ENCODE results near the gene PCGF2.
"Not testable (repeated sequence)": the region's sequence is repeated elsewhere in the genome, so short reads cannot be mapped to it uniquely, and the experiment has no call there.

The PCGF2 gene

DNA sequence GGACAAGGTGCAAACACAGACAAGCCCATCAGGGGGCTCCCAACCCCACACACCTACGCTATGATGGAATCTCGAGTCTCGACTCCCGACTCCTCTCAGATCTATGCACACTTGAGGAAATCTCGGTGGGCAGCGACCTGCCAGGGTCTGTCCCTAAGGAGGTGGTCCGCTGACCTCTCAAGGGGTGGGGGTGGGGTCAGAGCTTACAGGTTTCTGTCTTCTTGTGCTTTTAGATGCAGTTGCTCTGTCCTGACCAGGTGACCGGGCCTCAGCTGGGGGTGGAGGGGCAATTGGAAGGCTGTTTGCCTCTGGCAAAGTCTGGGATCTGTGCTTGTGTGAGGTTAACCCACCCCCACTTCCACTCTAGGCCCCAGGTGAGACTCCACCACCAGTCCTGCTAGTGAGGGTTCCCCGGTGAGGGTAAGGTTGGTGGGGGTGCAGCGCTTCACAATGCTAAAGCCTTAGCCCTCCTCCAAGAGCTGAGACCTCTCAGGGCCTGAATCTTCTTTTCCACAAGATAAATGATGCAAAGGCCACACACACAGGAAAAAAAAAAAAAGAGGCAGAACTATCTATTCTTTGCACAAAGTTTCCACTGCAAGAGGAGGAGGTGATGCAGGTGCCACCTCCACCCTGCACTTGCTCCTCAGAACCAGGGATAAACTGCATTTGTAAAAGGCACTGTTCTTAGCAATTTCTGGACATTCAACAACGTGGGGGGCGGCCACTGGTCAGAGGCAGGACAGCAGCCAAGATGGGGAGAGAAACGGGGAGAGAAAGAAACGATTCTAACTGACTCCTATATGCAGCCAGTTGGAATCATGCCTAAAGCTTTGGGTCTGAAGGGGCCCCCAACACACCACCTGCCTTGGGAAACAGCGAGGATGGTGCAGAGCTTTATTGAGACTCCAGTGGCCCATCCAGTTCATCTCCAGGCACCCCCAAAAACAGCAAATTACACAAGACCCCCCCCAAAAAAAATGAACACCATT is 13.9 kb downstream of the PCGF2 start:
- no peak for DNase-seq

DNA sequence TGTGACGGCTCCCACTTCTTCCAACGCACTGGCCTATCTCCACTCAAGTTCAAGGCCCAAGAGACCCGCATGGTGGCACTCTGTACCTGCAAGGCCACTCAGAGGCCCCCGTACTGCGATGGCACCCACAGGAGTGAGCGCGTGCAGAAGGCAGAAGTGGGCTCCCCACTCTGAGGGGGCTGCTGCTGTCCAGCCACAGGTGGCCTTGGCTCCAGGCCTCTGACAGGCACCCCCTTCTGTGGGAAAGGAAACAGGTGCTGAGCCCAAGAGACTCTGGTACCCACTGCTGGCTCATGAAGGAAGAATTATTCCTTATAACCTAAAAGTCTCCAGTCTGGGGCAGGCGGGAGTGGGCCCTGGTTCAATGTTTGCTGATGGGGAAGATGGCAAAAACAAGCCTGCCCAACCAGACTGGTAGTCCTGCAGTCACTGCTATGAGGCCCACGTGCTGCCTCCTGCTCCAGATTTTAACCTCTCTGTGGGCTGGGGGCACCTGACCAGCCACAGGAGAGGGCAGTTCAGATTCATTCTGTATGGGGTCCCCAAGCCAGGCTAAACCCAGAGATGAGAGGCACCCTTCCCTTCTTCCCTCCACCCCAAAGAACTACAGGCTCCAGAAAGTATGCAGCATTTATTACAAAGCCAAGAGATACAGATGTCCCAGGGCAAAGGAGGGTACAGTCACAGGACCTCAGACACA is 14.7 kb downstream of the PCGF2 start:
- no peak for DNase-seq

DNA sequence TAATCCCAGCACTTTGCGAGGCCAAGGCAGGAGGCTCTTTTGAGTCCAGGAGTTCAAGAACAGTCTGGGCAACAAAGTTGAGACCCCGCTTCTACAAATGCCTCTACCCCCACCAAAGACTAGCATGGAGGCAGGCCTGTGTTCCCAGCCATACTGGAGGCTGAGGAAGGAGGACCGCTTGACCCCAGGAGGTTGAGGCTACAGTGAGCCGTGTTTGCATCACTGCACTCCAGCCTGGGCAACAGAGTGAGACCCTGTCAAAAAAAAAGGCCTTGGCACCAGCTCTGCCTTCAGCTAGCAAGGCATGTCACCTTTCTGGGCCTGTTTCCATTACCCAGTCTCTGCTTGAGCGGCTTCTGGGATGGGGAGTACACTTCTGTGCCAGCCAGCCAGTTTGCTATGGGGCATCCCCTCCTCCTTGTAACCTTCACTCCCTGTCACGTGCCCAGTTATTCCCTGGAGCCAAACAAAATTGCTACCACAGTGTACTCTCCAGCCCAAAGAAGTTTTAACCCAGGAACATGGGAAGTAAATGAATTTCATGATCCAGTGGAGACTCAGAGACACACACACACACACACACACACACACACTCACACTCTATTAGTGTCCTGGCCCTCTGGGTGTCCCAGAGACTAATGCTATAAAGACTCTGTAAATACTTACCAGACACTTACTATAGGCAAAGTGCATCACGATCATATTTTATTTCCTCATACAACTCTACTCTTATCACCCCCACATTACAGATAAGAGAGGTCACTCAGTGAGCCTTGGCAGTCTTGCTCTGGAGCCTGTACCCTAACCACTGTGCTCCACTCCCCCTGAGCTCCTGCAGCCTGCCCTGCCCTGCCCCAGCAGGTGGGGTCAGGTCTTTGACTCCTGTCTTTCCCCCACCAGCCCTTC is 15.5 kb downstream of the PCGF2 start:
- no peak for DNase-seq

DNA sequence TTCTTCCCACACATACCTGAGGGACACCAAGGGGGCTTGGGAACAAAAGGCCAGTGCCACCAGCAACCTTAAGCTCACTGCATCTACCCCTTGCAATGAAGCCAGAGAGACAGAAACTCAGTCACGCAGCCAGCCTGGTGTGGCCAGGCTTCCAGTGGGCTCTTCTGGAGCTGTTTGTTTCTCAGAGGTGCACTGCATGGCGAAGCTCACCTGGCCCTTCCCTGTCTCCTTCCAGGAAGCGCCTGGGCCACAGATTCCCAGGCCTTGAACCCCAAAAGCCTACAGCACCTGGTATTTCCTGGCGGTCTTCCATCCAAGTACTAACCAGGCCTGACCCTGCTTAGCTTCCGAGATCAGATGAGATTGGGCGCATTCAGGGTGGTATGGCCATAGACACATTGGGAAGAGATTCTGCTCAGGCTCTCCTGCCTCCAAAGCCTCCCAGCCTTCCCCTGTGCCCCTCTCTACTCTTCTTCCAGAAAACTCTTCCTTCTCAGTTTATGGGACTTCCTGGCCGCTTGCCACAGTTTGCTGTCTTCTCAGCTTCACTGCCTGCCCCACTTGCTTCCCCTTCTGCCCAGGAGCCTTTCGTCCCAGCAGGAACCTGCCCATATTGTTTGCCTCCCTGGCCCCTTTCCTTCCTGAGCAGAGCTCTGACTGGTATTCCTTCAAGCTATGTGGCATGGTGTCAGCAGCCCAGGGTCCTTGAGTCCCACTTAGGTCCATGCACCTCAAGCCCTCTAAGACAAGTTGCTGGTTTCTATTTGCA is 16.4 kb downstream of the PCGF2 start:
- no peak for DNase-seq

DNA sequence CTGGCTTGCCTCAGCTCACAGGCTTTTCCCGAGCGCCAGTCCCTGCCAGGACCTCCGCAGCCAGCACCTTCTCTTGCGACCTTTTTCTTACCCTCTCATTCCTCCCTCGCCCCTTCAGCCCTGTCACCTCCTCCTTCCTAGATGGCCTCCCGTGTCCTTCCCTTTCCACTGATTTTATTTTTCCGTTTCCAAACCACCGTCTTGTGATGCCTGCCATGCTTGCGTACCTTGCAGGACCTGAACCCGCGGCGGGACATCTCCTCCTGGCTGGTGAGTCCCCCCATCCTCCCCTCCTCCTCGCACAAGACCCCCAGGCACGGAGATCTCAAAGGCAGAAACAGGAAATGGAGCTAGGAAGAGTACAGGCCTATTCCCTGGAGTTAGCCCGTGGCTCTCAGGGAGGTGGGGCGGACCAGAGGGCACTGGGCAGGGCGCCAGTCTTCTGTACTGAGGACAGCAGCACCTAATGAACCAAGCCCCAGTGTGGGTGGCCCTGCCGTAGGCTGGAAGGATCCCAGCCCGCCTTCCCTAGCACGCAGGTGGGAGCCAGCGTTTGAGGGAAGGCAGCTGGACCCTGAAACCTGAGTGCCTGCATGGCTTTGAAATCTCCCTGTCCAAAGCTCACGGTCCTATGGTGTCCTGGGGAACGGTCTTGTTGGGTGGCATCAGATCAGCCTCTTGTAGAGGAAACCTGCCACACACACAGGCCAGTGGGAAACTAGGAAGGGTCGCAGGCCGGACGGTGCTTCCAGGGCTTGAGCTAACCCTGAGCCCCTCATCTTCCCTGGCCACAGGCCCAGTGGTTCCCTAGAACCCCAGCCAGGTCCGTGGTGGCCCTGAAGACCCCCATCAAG is 17.4 kb downstream of the PCGF2 start:
- no peak for DNase-seq

DNA sequence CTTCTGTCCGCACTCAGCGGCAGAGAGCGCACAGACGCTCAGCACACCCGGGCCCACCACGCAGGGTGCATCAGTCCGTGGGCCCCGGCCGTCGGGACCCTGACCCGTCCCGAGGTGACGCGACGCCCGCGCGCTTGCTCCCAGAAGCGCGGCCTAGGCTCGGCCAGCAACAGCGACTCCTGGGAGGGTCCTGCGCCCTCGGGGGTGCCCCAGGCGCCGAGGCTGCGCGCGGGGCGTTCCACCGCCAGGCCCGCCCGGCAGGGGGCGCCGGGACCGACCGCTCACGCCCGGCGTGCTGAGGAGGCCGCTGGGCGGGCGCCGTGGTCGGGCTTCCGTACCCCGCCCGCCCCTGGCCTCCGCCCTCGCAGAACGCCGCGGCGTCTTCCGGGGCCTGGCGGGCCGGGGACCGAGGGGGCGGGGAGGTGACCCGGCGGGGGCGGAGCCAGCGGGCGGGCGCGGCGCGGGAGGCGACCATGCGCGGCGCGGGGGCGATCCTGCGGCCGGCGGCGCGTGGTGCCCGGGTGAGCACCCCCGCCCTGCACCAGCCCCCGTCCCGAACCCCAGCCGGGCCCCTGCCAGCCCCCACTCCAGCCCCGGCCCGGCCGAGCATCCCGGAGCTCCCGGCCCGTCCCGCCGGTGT is 18.1 kb downstream of the PCGF2 start, which contains the start of gene CISD3:
CISD3 (plus strand) TSS at position 456 of the 640 bp plus-strand sequence; CDS start at position 474, 18 bp downstream.
- peak; percentile 66 for DNase-seq

DNA sequence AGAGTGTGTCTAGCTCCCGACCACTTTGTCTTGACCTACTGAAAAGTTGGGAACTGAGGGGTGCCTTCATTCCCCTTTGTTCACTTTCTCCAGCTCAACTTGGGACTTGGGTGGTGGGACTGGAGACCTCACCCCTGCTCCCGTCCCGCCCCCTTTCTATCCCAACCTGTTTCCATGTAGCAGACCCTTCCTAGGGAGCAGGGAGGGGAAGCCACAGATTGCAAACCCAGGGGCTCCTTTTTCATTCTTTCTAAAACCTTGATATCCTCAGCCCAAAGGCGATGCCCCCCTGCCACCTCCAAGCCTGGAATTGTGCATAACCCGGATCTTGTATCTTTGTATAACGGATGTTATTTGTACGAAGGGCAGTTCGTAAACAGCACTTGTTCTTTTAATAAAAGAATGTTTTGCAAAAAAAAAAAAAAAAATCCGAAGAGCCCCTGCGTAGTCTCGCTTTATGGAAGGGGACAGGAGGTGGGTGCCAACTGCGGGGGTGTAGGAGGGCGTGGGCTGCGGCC is 18.7 kb downstream of the PCGF2 start:
- DNase-seq: no peak

DNA sequence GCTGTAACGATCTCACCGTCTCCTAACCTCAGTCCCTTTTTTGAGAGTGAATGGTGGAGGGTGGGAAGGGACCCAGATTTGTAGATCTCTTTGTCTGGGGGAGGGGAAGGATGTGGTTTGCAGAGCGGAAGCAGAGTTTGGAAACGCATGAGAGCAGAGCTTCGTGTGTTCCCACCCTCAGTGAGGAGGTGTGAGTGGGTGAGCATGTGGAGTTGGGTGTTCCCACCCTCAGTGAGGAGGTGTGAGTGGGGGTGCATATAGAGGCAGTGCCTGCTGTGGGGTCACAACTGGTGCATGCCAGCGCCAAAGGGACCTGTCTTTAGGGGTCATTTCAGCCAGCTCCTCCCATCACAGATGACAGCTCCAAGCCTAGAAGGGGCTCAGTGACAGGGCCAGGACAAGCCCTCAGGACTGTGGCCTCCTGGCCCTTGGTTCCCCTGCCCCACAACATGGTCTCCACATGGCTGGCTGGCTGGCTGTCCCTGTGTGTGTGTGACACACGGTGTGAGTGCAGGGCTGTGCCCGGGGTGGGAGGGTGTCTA is 19.8 kb downstream of the PCGF2 start:
- DNase-seq: no peak

DNA sequence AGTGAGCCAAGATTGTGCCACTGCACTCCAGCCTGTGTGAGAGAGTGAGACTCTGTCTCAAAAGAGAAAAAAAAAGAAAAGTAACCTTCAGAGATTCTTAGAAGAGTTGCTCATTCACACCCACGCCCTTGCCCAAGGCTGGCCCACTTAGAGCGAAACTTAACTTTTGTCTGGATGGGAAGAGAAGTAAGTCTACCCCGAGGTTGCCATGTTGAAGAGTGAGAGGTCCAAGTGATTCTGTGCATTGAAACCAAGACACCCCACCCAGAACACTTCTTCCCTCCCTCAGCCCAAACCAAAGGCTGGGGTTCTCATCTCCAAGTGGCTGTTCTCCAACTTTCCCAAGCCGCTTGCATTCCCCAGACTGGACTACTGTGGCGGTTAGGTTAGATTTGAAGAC is 20.4 kb downstream of the PCGF2 start:
- DNase-seq: no peak

DNA sequence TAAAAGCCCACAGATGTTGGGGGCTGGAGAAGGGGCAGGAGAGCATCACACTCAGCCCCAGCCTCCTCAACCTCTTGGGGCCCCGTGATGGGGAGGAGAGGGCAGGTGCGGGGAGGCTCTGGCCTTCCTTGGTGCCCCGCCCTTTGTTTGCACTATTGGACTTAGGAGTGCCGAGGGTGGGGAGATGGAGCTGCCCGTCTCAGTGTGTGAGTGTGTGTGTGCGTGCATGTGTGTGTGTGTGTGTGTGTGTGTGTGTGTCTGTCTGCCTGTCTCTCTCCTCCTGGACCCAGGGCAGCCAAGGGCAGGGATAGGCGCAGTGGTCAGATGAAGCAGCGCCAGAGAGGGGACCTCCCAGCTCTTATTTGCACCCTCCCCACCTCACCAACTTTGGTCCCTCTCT is 22.0 kb downstream of the PCGF2 start:
- DNase-seq: not testable (repeated sequence)

DNA sequence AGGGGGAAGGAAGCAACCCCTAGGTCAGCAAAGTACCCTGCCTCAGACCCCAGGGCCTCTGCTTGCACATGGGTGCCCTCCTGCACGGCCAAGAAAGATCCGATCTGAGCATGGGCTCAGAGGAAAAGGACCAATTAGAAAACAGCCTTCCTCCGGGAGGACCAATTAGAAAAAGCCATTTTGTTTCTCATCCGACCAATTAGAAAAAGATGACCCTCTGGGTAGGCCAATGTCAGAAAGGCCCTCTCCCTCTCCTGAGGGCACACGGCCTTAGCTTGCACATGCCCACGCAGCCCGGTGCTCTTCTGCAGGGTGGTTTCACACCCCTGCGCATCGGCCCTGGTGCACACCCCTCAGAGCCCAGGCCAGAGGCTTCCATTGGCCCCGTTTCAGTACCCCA is 23.1 kb downstream of the PCGF2 start:
- no peak for DNase-seq

DNA sequence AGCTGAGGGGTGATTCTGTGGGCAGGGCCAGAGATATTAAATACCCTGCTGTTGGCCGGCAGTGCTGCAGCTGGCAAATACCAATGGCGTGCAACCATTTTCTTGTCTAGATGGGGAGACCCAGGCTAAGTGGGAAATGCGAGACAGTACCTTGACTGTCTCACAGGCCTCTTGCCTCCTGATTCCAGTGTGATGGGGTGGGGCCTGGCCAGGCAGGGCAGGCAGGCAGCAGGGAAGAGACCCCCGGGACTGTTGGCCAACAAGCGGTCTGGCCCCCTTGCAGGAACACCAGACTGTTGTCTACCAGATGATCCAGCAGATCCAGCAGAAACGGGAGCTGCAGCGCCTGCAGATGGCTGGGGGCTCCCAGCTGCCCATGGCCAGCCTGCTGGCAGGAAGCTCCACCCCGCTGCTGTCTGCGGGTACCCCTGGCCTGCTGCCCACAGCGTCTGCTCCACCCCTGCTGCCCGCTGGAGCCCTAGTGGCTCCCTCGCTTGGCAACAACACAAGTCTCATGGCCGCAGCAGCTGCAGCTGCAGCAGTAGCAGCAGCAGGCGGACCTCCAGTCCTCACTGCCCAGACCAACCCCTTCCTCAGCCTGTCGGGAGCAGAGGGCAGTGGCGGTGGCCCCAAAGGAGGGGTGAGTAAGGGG is 23.7 kb downstream of the PCGF2 start:
- DNase-seq: no peak

DNA sequence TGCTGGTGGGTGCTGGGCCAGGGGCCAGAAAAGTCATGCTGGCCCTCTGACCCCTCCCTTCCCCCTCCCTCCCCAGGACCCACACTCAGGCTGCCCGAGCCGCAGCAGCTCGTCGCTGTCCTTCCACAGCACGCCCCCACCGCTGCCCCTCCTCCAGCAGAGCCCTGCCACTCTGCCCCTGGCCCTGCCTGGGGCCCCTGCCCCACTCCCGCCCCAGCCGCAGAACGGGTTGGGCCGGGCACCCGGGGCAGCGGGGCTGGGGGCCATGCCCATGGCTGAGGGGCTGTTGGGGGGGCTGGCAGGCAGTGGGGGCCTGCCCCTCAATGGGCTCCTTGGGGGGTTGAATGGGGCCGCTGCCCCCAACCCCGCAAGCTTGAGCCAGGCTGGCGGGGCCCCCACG is 26.3 kb downstream of the PCGF2 start:
- no peak for DNase-seq

DNA sequence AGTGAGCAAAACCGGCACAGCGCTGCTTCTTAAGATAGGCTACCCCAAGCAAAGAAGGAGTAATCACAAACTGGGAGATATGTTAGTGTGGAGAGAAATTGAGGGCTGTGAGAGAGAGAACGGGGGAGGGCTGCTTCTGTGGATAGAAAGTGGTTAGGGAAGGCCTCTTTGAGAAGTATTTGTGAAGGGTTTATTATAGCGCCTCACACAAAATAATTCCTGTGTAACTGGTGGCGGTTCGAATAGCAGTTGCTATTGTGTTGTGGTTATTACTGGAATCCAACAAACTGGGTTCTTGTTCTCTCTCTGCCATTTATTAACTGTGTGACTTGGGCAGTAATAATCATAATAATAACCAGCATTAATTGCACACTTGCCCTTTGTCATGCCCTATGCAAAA is 27.2 kb downstream of the PCGF2 start:
- no peak for DNase-seq

DNA sequence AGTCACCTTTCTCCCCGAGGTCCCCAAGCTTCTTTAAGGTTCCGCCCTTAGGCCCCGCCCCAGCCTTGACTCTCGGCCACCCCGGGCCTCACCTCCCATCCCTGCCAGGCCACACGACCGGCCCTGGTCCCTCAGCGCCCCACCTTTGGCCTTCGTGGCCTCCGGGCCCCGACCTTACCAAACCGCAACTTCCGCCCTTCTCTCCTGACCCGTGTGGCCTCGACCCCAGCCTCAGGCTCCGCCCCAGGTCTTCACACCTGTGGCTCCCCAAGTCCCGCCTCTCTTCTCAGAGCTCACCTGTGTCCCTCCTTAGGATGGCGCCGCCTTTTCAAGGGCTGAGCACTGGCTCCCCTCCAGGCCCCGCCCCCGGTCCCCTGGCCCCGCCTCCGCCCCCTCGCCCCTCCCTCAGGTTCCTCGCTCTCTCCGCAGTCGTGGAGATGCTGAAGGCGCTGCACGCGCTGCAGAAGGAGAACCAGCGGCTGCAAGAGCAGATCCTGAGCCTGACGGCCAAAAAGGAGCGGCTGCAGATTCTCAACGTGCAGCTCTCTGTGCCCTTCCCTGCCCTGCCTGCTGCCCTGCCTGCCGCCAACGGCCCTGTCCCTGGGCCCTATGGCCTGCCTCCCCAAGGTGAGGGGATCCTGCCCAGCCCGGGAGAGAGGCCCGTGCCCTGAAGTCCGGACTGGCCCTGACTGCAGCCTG is 28.0 kb downstream of the PCGF2 start:
- no peak for DNase-seq

DNA sequence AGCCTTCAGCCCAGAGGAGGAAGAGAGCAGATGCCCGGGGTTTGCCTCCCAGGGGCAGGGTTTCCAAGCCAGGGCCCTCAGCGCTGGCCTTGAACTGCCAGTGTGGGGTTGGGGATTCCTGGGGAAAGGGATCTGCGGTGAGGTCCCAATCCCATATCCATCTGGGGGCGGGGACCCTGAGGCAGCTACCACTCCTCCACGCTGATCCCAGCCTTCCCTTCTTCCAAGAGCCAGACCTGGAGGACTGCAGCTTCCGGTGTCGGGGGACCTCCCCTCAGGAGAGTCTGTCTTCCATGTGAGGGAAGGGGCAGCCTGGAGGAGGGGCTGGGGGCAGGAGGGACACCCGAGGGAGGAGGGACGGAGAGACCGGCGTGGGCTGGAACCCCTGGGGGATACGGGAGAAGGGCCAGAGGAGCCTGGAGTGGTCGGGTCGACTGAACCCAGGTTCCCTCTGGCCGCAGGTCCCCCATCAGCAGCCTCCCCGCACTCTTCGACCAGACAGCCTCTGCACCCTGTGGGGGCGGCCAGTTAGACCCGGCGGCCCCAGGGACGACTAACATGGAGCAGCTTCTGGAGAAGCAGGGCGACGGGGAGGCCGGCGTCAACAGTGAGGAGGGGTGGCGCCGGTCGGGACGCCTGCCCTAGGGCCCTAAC is 28.7 kb downstream of the PCGF2 start:
- no peak for DNase-seq

DNA sequence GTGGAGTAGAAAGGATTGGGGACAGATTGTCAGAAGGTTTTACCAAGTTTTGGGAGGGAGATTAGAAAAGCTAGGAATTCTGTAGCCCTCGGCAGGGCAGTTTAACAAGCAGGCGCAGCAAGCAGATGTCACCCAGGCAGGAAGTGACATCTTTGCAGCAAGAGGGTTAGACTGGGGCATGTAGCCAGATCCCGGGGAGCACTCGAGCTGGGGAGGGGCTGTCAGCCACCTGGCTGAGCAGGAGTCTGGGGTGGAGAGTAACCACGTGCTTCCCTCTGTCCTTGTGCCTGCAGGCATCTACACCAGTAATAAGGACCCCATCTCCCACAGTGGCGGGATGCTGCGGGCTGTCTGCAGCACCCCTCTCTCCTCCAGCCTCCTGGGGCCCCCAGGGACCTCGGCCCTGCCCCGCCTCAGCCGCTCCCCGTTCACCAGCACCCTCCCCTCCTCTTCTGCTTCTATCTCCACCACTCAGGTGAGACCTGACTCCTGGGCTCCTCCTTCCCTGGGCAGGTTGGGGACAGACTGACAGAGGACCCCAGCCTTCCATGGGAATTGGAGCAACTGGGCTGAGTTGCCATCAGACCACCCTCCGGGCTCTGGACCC is 30.9 kb downstream of the PCGF2 start:
- no peak for DNase-seq
